GM12878 (cell line): ENCODE data around the gene ZFC3H1. TPM values are rescaled to one million over a fixed set of nuclear protein-coding genes. Genes with fewer than 3 reads are reported as not detected.

Experiments used
- ATAC-seq: fragments of 200-7000 bp; cut with Tn5 transposase; 3 replicates; pipeline ENCODE4 v1.9.1; 2020; ENCODE audit warnings: mild to moderate bottlenecking, moderate library complexity
- BruUV-seq: library from RNA; stranded (reverse); fragments of 400-500 nt; replicated peaks from 2 replicates; lab custom pipeline; 2021; lab: Mats Ljungman, UMichigan
- CTCF ChIA-PET: fragments of 300-600 bp; sonication (Branson Sonifier 250); formaldehyde crosslinking; extraction: SDS; loops from one replicate; lab custom pipeline; 2021; ENCODE audit warnings: inconsistent platforms; lab: Yijun Ruan, JAX
- POLR2A ChIA-PET: fragments of 350-600 bp; formaldehyde crosslinking; extraction: SDS; loops from one replicate; lab custom pipeline; 2021; ENCODE audit warnings: inconsistent platforms; lab: Charles Lee
- RAD21 ChIA-PET: fragments of 300-600 bp; sonication (Branson Sonifier 250); formaldehyde crosslinking; loops from one replicate; lab custom pipeline; 2023; ENCODE audit warnings: antibody characterized with exemption; ENCODE audit not compliant: unreplicated experiment; lab: Charles Lee
- SMC1A ChIA-PET: fragments of 300-600 bp; sonication (Branson Sonifier 250); formaldehyde crosslinking; loops from one replicate; lab custom pipeline; 2023; ENCODE audit not compliant: unreplicated experiment, uncharacterized antibody; lab: Charles Lee
- DNase-seq: peaks from one replicate; pipeline ENCODE4 v3.0.0-alpha.2; 2011; ENCODE audit warnings: low read depth, low spot score
- FAIRE-seq: peaks from 3 replicates; lab custom pipeline; 2011; peaks lifted over from hg19 to GRCh38; lab: Jason Lieb, UNC
- H2AFZ ChIP-seq: 2 replicates; pipeline ENCODE4 v1.6.0; 2011; ENCODE audit warnings: low read depth, low read length, control low read depth; ENCODE audit not compliant: control insufficient read depth
- H3K27ac ChIP-seq: 2 replicates; pipeline ENCODE4 v1.5.1; 2011; ENCODE audit warnings: control low read depth; ENCODE audit not compliant: control insufficient read depth, insufficient read depth
- H3K27me3 ChIP-seq, 2 experiments: replicated peaks in 1 of 2; 2 replicates each; pipeline versions ENCODE4 v1.6.0 to v1.6.1; 2011; ENCODE audit warnings: low read length in 1 of 2; ENCODE audit not compliant: control insufficient read depth in 2 of 2, insufficient read depth in 2 of 2
- H3K36me3 ChIP-seq, 2 experiments: 2 replicates each; pipeline ENCODE4 v1.5.1; 2011; ENCODE audit warnings: low read length in 1 of 2; ENCODE audit not compliant: control insufficient read depth in 2 of 2, insufficient read depth in 2 of 2
- H3K4me1 ChIP-seq: 2 replicates; pipeline ENCODE4 v1.6.1; 2011; ENCODE audit warnings: mild to moderate bottlenecking, low read length, moderate library complexity, mixed read lengths; ENCODE audit not compliant: control insufficient read depth, insufficient read depth
- H3K4me2 ChIP-seq: 2 replicates; pipeline ENCODE4 v1.6.0; 2011; ENCODE audit warnings: control low read depth; ENCODE audit not compliant: control insufficient read depth, insufficient read depth
- H3K4me3 ChIP-seq: fragments of 200-600 bp; sonication (generic); 2 replicates; pipeline ENCODE4 v1.5.1; 2016
- H3K79me2 ChIP-seq: 2 replicates; pipeline ENCODE4 v1.6.0; 2011; ENCODE audit warnings: low read length; ENCODE audit not compliant: control insufficient read depth, insufficient read depth
- H3K9ac ChIP-seq: 2 replicates; pipeline ENCODE4 v1.8.0; 2011; ENCODE audit warnings: low read length, control low read depth, mixed read lengths; ENCODE audit not compliant: control insufficient read depth, insufficient read depth
- H3K9me3 ChIP-seq: replicated peaks from 3 replicates; pipeline ENCODE4 v1.5.1; 2011; ENCODE audit warnings: mild to moderate bottlenecking, low read length; ENCODE audit not compliant: control insufficient read depth, insufficient read depth
- H4K20me1 ChIP-seq: 2 replicates; pipeline ENCODE4 v1.6.0; 2011; ENCODE audit not compliant: control insufficient read depth, insufficient read depth
- BCL11A ChIP-seq: IDR thresholded peaks from 2 replicates; pipeline ENCODE4 v1.6.1; 2011; ENCODE audit warnings: low read depth, low read length
- CBX5 ChIP-seq: sonication (generic); IDR thresholded peaks from 2 replicates; pipeline ENCODE4 v1.6.1; 2016; ENCODE audit warnings: low read depth, moderate library complexity, mild to moderate bottlenecking, inconsistent platforms
- CHD2 ChIP-seq: IDR thresholded peaks from 2 replicates; pipeline ENCODE4 v1.6.1; 2011; ENCODE audit warnings: low read depth, low read length, improper control_type of control experiment, borderline replicate concordance
- EGR1 ChIP-seq, 2 experiments: IDR thresholded peaks; 1 replicate in 1 of 2; 2 replicates in 1 of 2; pipeline ENCODE4 v1.6.1; 2011 to 2012; ENCODE audit warnings: low read depth in 2 of 2, low read length in 2 of 2, borderline replicate concordance in 1 of 2, mild to moderate bottlenecking in 1 of 2, moderate library complexity in 1 of 2
- ELK1 ChIP-seq: IDR thresholded peaks from 2 replicates; pipeline ENCODE4 v1.6.1; 2012; ENCODE audit warnings: low read depth, low read length, improper control_type of control experiment
- ESRRA ChIP-seq: IDR thresholded peaks from 2 replicates; pipeline ENCODE4 v1.6.1; 2012; ENCODE audit warnings: mild to moderate bottlenecking, low read length, improper control_type of control experiment
- NR2C1 ChIP-seq: fragments of 450-650 bp; IDR thresholded peaks from 2 replicates; pipeline ENCODE4 v1.6.1; 2017; ENCODE audit warnings: antibody characterized with exemption, mild to moderate bottlenecking, moderate library complexity
- NRF1 ChIP-seq: conservative IDR thresholded peaks from 2 replicates; pipeline ENCODE4 v1.6.1; 2011; ENCODE audit warnings: mild to moderate bottlenecking, low read depth, low read length, improper control_type of control experiment
- TBL1XR1 ChIP-seq: IDR thresholded peaks from 2 replicates; pipeline ENCODE4 v1.6.1; 2012; ENCODE audit warnings: low read depth, low read length, improper control_type of control experiment
- YY1 ChIP-seq: IDR thresholded peaks from 2 replicates; pipeline ENCODE4 v1.6.1; 2011; ENCODE audit warnings: low read depth, mild to moderate bottlenecking, low read length
- ZNF217 ChIP-seq: fragments of 450-650 bp; IDR thresholded peaks from 2 replicates; pipeline ENCODE4 v1.6.1; 2017; ENCODE audit warnings: antibody characterized with exemption, mild to moderate bottlenecking
- ZNF274 ChIP-seq: IDR thresholded peaks from one replicate; pipeline ENCODE4 v1.8.0; 2011; ENCODE audit not compliant: insufficient read length, insufficient read depth
- WGBS: methylation state at CpG from one replicate; pipeline ENCODE4 v1.1.6; 2016; ENCODE audit warnings: low lambda C conversion rate; ENCODE audit not compliant: insufficient replicate concordance, insufficient coverage; ENCODE audit errors: missing lambda C conversion rate; 5-methylcytosine and 5-hydroxymethylcytosine counted together
- in situ Hi-C: fragments of 300-500 bp; cut with MboI; formaldehyde crosslinking; loops from 9 replicates; pipeline ENCODE4 v1.14.3; 2018; ENCODE audit warnings: mixed read lengths
- intact Hi-C: fragments of 100-400 bp; cut with micrococcal nuclease; formaldehyde crosslinking; loops from one replicate; pipeline ENCODE4 v1.14.2; 2022; ENCODE audit not compliant: unreplicated experiment
- polyA plus RNA-seq, 11 experiments: library from polyadenylated mRNA; depleted of rRNA in 4 of 11; unstranded in 6 of 11; stranded (reverse) in 5 of 11; fragments of >200 nt; fragmentation: Nextera tagmentation in 4 of 11; fragmentation: Illumina TruSeq in 1 of 11; extraction: Ambion mirVana in 4 of 11; extraction: Trizol in 1 of 11; gene quantifications; 1 replicate in 1 of 11; 2 replicates in 10 of 11; pipeline versions ENCODE4 v1.2.1 to v1.2.3, GENCODE V29; 2011 to 2016; ENCODE audit warnings: inconsistent platforms in 2 of 11, missing spikeins in 2 of 11, low read depth in 1 of 11
- total RNA-seq, 4 experiments: library from RNA; depleted of rRNA in 3 of 4; stranded (reverse); fragments of >200 nt in 3 of 4; fragmentation: Illumina TruSeq in 1 of 4; extraction: Trizol in 1 of 4; gene quantifications; 2 replicates each; pipeline versions ENCODE4 v1.2.1 to v1.2.3, GENCODE V29; 2013 to 2021

The ZFC3H1 gene
- total and polyA plus RNA-seq, 10 of the 15 experiments (the other 5 are each of a cell fraction or from before 2014, with no cell fraction given) = 11.2 to 88.7 (median 25.9) TPM

- H3K9ac ChIP-seq = no peak overlapping the region
- ATAC-seq (no peak), FAIRE-seq (no peak), DNase-seq (no peak)
- ChIA-PET SMC1A (interaction anchor here (0.7 to 1.7 kb wide), 3 partner anchors 11 to 53 kb away, joined by 3 to 5 read pairs (median 3); no protein-coding TSS in a partner anchor), RAD21 (no interaction called here), POLR2A (interaction anchor here (0.6 kb wide), 1 partner anchor 19 kb away, joined by 3 read pairs; no protein-coding TSS in a partner anchor), CTCF (interaction anchor here (0.6 to 2.0 kb wide), 7 partner anchors 8 to 212 kb away, joined by 3 to 6 read pairs (median 3); no protein-coding TSS in a partner anchor)
- no peaks in the 10 kb centered on the region for H3K27me3 ChIP-seq
- H4K20me1 ChIP-seq = no peaks in the 10 kb centered on the region
- no peak for TF ChIP-seq EGR1 (IDR thresholded peaks at IDR 0.05; ENCODE audit: borderline replicate concordance in 1 of 2, low read depth in 2 of 2, low read length in 2 of 2)
- H3K4me3 ChIP-seq = no peak overlapping the region
- H3K36me3 ChIP-seq = peaks cover 0 to 6% of the 10 kb centered on the region in 2 experiments; a peak in 3 of 4 replicates
- in situ Hi-C loops (no loop called here), intact Hi-C loops (no loop called here)
- no TSS peak for BruUV-seq
- H2AFZ ChIP-seq = no peak overlapping the region
- WGBS = 85% methylated on average over 3 of the region's 3 CpGs
- no peak overlapping the region for H3K4me2 ChIP-seq
- H3K9me3 ChIP-seq = no peaks in the 10 kb centered on the region
- H3K27ac ChIP-seq = no peak overlapping the region
- H3K4me1 ChIP-seq = no peaks in the 10 kb centered on the region
- H3K79me2 ChIP-seq = no peaks in the 10 kb centered on the region
Observed at GRCh38 chr12:71605039-71605438, 58.6 kb downstream of the ZFC3H1 start.

- Histone ChIP-seq H3K27me3 (no peaks in the 10 kb centered on the region), H3K9me3 (no peaks in the 10 kb centered on the region), H3K4me1 (no peaks in the 10 kb centered on the region), H3K4me3 (no peak overlapping the region), H3K4me2 (no peak overlapping the region), H3K9ac (no peak overlapping the region), H3K36me3 (peaks cover 0 to 6% of the 10 kb centered on the region in 2 experiments; a peak in 1 of 4 replicates), H3K79me2 (no peaks in the 10 kb centered on the region), H2AFZ (no peak overlapping the region), H3K27ac (no peak overlapping the region), H4K20me1 (no peaks in the 10 kb centered on the region)
- POLR2A ChIA-PET = no interaction called here
- FAIRE-seq (no peak), DNase-seq (no peak), ATAC-seq (no peak)
- WGBS = 90% methylated on average over 10 of the region's 10 CpGs
- CTCF ChIA-PET = interaction anchor here (1.4 kb wide), 1 partner anchor 15 kb away, joined by 3 read pairs; no protein-coding TSS in a partner anchor
- in situ Hi-C loops (no loop called here), intact Hi-C loops (no loop called here)
- SMC1A ChIA-PET = no interaction called here
- BruUV-seq = no TSS peak
- RAD21 ChIA-PET = no interaction called here
- TF ChIP-seq NR2C1 = no peak
- no peak for TF ChIP-seq ZNF274
- TF ChIP-seq ZNF217 = no peak
- no peak for TF ChIP-seq BCL11A
- no peak for TF ChIP-seq NRF1
- TF ChIP-seq CBX5 = no peak
- no peak for TF ChIP-seq ELK1
- no peak for TF ChIP-seq CHD2
- TF ChIP-seq ESRRA = no peak
- no peak for TF ChIP-seq TBL1XR1
- TF ChIP-seq YY1 = no peak
Observed at GRCh38 chr12:71602761-71603577, 60.7 kb downstream of the ZFC3H1 start.
